NCI-H1694 (cell line): ENCODE results near the gene ZDHHC23.
A peak's percentile ranks its signal among the peaks of the same experiment; 100 is the strongest.

Experiments
- DNase-seq: peaks from one replicate; lab custom pipeline; 2025; lab: John Stamatoyannopoulos, UW

The ZDHHC23 gene, protein sequence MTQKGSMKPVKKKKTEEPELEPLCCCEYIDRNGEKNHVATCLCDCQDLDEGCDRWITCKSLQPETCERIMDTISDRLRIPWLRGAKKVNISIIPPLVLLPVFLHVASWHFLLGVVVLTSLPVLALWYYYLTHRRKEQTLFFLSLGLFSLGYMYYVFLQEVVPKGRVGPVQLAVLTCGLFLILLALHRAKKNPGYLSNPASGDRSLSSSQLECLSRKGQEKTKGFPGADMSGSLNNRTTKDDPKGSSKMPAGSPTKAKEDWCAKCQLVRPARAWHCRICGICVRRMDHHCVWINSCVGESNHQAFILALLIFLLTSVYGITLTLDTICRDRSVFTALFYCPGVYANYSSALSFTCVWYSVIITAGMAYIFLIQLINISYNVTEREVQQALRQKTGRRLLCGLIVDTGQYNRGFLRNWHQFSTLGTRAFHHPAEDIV

GRCh38 chr3:113947372-113948014, at the start of gene ZDHHC23:
ZDHHC23 (plus strand) TSS chr3:113948013; CDS start chr3:113948803, 790 bp downstream.
- DNase-seq, result peak; percentile 33

- DNase-seq, result no peak
Measured at GRCh38 chr3:113898892-113899291, 48.9 kb upstream of the ZDHHC23 start.

DNA sequence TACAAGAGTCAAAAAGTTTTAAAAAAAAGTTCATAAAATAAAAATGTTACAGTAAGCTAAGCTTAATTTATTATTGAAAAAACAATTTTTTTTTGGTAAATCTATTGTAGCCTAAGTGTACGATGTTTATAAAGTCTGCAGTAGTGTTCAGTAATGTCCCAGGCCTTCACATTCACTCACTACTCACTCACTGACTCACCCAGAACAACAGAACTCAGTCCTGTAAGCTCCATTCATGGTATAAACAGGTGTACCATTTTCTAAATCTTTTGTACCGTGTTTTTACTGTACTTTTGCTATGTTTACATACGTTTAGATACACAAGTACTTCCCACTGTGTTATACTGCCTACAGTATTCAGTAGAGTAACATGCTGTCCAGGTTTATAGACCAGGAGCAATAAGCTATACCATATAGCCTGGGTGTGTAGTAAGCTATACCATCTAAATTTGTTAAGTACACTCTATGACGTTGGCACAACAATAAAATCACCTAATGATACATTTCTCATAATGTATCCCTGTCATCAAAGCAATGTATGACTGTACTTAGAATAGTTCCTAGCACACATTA, 41.2 kb upstream of the ZDHHC23 start:
- no peak for DNase-seq

GRCh38 chr3:113908133-113908532, 39.7 kb upstream of the ZDHHC23 start:
- no peak for DNase-seq

- no peak for DNase-seq
Measured at GRCh38 chr3:113910966-113911365, 36.8 kb upstream of the ZDHHC23 start.

GRCh38 chr3:113912552-113913236, 35.1 kb upstream of the ZDHHC23 start:
- DNase-seq, result peak; percentile 46

DNA sequence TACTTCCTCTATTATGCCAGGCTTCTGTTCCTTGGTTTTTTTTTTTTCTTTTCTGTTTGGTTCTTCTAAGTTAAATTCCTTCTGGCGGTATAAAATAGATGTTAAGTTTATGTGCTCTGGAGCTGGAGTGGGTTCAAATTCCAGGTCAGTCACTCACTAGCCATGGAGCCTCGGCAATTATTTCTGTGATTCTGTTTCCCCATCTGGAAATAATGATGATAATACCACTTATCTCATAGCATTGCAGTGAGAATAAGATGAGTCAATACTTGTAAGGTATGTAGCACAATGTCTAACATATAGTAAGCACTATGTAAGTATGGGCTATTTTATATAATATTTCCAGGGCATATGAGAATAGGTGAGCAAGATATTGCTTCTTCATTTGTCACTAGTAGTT, 33.2 kb upstream of the ZDHHC23 start:
- DNase-seq, result no peak

DNA sequence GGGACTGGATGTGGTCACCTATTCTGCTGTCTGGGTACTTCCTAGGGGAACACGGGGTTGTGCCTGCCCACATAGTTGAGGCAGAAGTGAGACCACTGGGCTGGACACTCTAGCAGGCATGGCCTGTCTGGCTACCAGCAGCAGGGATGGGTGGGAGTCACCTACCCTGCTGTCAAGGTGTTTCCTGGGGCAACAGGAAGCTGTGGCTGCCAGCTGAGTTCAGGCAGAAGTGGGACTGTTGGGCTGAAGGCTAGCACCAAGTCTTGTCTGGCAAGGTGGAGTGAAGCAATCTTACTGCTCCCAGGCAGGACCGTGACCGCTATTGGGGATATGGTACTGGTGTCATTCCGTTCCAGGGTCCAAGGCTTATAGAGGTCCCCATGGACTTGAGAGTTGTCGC, 20.3 kb upstream of the ZDHHC23 start:
- DNase-seq, result no peak

- no peak for DNase-seq
Measured at GRCh38 chr3:113946831-113947230, 982 bp upstream of the ZDHHC23 start.

DNA sequence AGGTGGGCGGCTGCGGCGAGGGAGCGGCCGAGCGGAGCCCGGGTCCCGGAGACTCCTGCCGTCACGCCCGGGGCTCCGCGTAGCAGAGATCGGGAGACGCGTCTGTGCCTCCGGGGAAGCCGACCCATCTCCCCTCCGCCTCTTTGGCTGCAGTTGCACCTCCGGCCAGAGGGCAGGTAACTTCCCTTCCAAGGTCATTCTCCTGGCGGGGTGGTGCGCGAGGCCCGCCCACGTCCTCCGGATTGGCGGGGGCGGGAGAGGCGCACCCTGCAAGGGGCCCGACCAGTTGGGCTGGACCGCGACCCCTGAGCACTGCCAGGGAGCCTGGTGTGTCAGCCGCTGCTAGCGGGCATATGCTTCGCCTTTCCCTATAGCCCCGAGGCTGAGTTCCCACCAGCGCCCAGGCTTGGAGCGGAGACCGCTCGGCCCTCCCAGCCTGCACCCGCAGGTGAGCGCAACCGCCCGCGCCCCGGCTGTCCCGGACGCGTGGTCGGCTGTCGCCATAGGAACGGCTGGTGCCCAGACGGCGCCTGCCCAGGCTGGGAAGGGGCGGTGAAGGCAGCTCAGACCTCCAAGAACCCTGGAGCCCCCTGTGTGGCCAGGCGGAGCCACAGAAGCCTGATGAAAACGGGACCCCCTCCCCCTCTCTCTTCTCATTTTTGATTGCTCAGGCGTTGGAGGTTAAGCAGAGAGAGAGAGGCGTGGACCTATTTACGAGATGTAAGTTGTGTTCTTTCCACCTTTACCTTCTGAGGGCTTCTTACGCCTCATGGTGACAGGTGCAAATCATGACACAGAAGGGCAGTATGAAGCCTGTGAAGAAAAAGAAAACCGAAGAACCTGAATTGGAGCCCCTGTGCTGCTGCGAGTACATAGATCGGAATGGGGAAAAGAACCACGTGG, 453 bp downstream of the ZDHHC23 start:
- no peak for DNase-seq

DNA sequence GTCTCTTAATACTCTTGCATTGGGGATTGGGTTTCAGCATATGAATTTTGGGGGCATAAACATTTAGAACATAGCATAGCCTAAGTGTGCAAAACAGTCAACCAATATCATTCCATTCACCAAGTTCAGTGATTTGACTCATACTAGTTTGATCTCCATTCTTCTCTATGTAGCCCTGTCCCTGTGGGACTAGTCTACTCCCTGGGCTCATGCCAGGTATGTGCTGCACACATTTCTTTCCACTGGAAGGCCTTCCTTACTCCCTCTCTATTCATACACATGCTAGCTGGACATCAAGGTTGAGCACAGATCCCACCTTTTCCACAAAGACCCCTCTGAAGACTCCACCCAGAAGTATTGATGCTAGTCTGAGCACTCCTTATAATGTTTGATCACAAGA, 5.1 kb downstream of the ZDHHC23 start:
- DNase-seq, result no peak

- DNase-seq, result no peak
Measured at GRCh38 chr3:113953677-113954076, 5.9 kb downstream of the ZDHHC23 start.

DNA sequence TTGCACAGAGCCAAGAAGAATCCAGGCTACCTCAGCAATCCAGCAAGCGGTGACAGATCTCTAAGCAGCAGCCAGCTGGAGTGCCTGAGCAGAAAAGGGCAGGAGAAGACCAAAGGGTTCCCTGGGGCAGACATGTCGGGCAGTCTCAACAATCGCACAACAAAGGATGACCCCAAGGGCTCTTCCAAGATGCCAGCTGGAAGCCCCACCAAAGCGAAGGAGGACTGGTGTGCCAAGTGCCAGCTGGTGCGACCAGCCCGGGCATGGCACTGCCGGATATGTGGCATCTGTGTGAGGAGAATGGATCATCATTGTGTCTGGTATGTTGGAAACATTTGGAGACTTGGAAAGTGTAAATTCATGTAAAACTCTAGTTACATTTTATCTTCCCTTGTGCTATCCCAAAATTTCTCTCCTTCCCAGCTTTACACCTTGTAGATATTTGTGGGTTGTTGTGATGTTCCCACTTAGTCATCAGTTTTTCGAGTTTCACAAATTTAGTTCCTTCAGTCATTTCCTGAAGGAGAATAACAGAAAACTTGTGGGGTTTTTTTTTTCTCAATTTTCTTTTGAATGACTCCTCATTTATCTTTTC, 6.4 kb downstream of the ZDHHC23 start:
- peak; percentile 40 for DNase-seq

DNA sequence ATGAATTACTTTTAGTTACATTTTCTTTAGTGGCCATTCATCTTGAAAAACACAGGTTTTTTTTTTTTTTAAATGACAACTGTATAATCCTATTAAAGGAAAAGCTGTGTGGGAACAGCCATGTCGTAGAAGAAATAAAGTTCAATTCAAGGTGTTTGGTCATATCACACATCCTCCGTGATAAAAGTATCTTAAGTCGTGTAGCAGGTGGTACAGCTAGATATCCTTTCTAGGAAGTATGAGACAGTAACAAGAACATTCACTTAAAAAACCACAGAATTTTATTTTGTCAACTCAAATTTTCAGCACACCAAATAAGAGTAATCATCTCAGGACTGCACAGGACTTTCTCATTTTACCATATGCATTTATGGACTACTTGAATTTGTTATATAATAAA, 16.1 kb downstream of the ZDHHC23 start:
- no peak for DNase-seq

DNA sequence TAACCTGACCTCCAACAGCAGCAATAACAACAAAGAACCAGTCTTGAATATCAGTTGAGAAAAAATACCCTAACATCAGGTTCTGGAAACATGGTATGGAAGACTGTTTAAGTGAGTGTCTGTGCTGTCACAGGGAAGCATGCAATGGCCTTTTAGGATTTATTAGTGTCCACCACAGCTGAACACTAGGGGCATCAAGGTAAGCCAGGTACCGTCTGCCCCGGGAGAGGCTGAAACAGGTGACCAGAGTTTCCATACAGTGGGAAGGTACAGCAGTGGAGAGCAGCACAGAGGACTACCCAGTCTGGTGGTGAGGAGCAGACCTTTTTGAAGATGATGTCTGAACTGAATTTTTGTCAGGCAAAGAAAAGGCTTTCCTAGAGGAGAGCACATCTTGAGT, 18.4 kb downstream of the ZDHHC23 start:
- no peak for DNase-seq

- DNase-seq, result no peak
Measured at GRCh38 chr3:113968986-113969385, 21.2 kb downstream of the ZDHHC23 start.

DNA sequence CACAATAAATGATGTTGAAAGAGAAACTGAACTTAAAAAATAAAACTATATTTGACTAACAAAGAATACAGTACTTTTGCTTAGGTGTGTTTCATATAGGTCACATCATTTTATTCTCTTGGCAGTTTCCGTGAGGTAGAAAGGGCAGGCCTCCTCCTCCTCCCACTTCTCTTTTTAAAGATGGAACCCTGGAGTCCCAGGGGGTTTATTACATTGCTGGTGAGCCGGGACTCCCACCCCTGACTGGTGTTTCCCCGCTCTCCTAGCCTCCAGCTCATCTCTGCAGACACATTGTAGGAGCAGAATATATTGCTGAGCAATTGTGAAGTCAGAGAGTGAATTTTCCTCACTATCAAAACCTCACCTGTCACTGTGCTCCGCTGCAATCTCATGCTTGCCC, 30.0 kb downstream of the ZDHHC23 start:
- no peak for DNase-seq

GRCh38 chr3:113979916-113980315, 32.1 kb downstream of the ZDHHC23 start:
- no peak for DNase-seq

DNA sequence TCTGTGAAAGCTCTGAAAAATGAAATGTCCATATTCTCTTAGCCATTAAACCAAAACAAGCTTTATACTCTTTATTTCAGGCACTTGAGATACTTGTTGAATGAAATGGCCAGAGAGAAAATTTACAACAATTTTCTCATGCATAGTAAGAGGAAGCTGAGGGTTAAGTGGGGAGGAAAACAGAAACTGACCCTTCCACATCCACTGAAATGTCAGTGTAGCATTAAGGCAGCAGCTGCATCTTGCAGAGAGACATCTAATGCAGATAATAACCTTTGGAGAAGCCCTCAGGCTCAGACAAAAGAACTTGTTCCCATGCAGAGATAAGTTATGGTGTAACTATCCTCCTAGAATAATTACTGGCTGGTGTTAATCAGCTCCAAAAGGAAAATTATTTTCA, 34.0 kb downstream of the ZDHHC23 start:
- no peak for DNase-seq

DNA sequence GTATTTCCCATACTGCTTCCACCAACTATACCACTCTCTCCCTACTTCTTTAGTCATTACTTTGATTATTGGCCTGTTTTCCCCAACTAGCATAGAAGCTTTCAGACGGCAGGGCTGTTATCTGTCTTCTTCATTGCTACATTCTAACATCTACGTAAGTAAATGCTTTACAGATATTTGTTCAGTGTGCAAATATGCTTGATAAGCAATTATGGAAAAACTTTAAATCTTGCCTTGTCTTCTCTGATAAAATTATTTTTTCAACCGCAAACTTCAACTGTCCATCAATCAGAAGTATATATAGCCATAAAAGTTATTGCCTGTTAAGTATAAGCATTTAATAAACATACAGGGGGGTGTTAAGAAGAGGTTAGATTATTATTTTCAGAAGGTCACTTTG, 35.7 kb downstream of the ZDHHC23 start:
- DNase-seq, result no peak

- no peak for DNase-seq
Measured at GRCh38 chr3:113985541-113985940, 37.7 kb downstream of the ZDHHC23 start.
